Sigmoid colon (tissue), 3 donors: ENCODE measurements around the gene KCNQ2.

ENCODE experiments used
- CTCF ChIP-seq, 4 experiments: fragments of 450-650 bp in 3 of 4; fragments of 200-600 bp in 1 of 4; IDR thresholded peaks; one replicate each; pipeline ENCODE4 v1.5.1; 2016 to 2019; ENCODE audit warnings: antibody characterized with exemption in 4 of 4, mild to moderate bottlenecking in 3 of 4, moderate library complexity in 2 of 4
- POLR2A ChIP-seq, 2 donors: fragments of 450-650 bp; IDR thresholded peaks; one replicate each; pipeline ENCODE4 v1.6.1; 2016; ENCODE audit warnings: antibody characterized with exemption in 2 of 2, mild to moderate bottlenecking in 2 of 2, moderate library complexity in 2 of 2

DNA sequence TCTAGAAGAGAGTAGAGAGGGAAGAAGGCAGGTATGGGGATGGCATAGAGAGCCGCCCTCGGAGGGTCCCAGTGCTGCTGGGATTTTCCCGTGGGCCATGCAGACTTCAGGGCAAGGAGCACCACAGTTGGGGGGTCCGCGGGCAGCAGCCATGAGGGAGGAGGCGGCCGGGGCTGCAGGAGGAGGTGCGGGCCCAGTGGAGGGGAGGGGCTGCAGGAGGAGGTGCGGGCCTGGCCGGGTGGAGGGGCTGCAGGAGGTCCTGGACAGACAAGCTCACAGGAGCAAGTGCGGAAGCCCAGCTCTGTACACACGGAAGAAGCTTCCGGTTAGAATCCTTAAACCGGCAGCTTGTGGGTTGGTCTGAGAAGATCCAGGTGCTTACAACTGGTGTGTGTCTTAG is 76.7 kb downstream of the KCNQ2 start:
- TF ChIP-seq POLR2A (IDR thresholded peaks at IDR 0.05): no peak
- TF ChIP-seq CTCF (IDR thresholded peaks at IDR 0.05): no peak
